PC-3 (cell line): ENCODE results near the gene CES4A. TPM values are rescaled to one million over a fixed set of nuclear protein-coding genes. Genes with fewer than 3 reads are reported as not detected.

Experiments
- ATAC-seq: fragments of 200-7000 bp; cut with Tn5 transposase; 2 replicates; pipeline ENCODE4 v1.9.1; 2020; ENCODE audit warnings: mild to moderate bottlenecking, moderate library complexity
- BruUV-seq: library from RNA; stranded (reverse); fragments of 400-500 nt; replicated peaks from 2 replicates; lab custom pipeline; 2021; lab: Mats Ljungman, UMichigan
- CTCF ChIA-PET: fragments of 300-600 bp; sonication (Branson Sonifier 250); formaldehyde crosslinking; loops from one replicate; lab custom pipeline; 2022; ENCODE audit warnings: antibody characterized with exemption; lab: Charles Lee
- POLR2A ChIA-PET: fragments of 300-600 bp; sonication (Branson Sonifier 250); formaldehyde crosslinking; loops from one replicate; lab custom pipeline; 2022; ENCODE audit warnings: antibody characterized with exemption; ENCODE audit not compliant: unreplicated experiment; lab: Charles Lee
- DNase-seq: peaks from one replicate; pipeline ENCODE4 v3.0.0-alpha.2; 2015
- H2AFZ ChIP-seq: fragments of 300-600 bp; sonication (generic); 2 replicates; pipeline ENCODE4 v1.6.0; 2016; ENCODE audit warnings: antibody characterized with exemption, low read length
- H3F3A ChIP-seq: fragments of 300-600 bp; sonication (generic); one replicate; pipeline ENCODE4 v1.6.0; 2017; ENCODE audit warnings: antibody characterized with exemption, low read length, control low read depth, mild to moderate bottlenecking; ENCODE audit not compliant: unreplicated experiment
- H3K27ac ChIP-seq: fragments of 300-600 bp; sonication (generic); 2 replicates; pipeline ENCODE4 v1.5.1; 2016; ENCODE audit warnings: mild to moderate bottlenecking, low read length
- H3K27me3 ChIP-seq: fragments of 300-600 bp; sonication (generic); 2 replicates; pipeline ENCODE4 v1.6.1; 2016; ENCODE audit warnings: low read length, mixed read lengths
- H3K36me3 ChIP-seq: fragments of 300-600 bp; sonication (generic); 2 replicates; pipeline ENCODE4 v1.6.1; 2016; ENCODE audit warnings: low read depth, mixed run types, low read length, mixed read lengths
- H3K4me1 ChIP-seq: fragments of 300-600 bp; sonication (generic); 2 replicates; pipeline ENCODE4 v1.5.1; 2016; ENCODE audit warnings: low read length; ENCODE audit not compliant: insufficient read depth
- H3K4me2 ChIP-seq: fragments of 300-600 bp; sonication (generic); 2 replicates; pipeline ENCODE4 v1.6.0; 2016; ENCODE audit warnings: low read length
- H3K4me3 ChIP-seq: fragments of 300-600 bp; sonication (generic); 2 replicates; pipeline ENCODE4 v1.5.1; 2016; ENCODE audit warnings: mild to moderate bottlenecking, low read length, mixed read lengths
- H3K79me2 ChIP-seq: fragments of 300-600 bp; sonication (generic); 2 replicates; pipeline ENCODE4 v1.6.1; 2017; ENCODE audit warnings: low read length, mixed read lengths
- H3K9ac ChIP-seq: fragments of 300-600 bp; sonication (generic); 2 replicates; pipeline ENCODE4 v1.6.0; 2016; ENCODE audit warnings: mild to moderate bottlenecking, low read length
- H3K9me2 ChIP-seq: fragments of 300-600 bp; sonication (generic); replicated peaks from 2 replicates; pipeline ENCODE4 v1.6.1; 2016; ENCODE audit warnings: mixed run types, low read length, mixed read lengths
- H3K9me3 ChIP-seq: fragments of 300-600 bp; sonication (generic); 2 replicates; pipeline ENCODE4 v1.6.1; 2016; ENCODE audit warnings: low read length, mixed read lengths
- H4K20me1 ChIP-seq: fragments of 300-600 bp; sonication (generic); 2 replicates; pipeline ENCODE4 v1.6.1; 2016; ENCODE audit warnings: low read length, mixed read lengths
- EZH2 ChIP-seq: fragments of 300-600 bp; sonication (generic); IDR thresholded peaks from one replicate; pipeline ENCODE4 v1.6.1; 2017; ENCODE audit warnings: antibody characterized with exemption, mild to moderate bottlenecking, low read length; ENCODE audit not compliant: unreplicated experiment
- EZH2phosphoT487 ChIP-seq: fragments of 300-600 bp; sonication (generic); IDR thresholded peaks from 2 replicates; pipeline ENCODE4 v1.6.1; 2018; ENCODE audit warnings: mild to moderate bottlenecking, antibody characterized with exemption, low read length, borderline replicate concordance
- intact Hi-C: fragments of 100-400 bp; cut with micrococcal nuclease; formaldehyde crosslinking; loops from 2 replicates; pipeline ENCODE4 v1.9.0; 2023
- total RNA-seq: library from RNA; depleted of rRNA; stranded (reverse); fragments of >200 nt; gene quantifications from 2 replicates; pipeline ENCODE4 v1.2.3, GENCODE V29; 2014
- TF ChIP-seq, protein P1 (sequence below): fragments of 300-600 bp; sonication (generic); conservative IDR thresholded peaks from 2 replicates; pipeline ENCODE4 v1.5.1; 2017; ENCODE audit warnings: antibody characterized with exemption, low read depth, mild to moderate bottlenecking, low read length

Gene CES4A
- total RNA-seq, 1 experiment from 2014 or later: 2.6 TPM

DNA sequence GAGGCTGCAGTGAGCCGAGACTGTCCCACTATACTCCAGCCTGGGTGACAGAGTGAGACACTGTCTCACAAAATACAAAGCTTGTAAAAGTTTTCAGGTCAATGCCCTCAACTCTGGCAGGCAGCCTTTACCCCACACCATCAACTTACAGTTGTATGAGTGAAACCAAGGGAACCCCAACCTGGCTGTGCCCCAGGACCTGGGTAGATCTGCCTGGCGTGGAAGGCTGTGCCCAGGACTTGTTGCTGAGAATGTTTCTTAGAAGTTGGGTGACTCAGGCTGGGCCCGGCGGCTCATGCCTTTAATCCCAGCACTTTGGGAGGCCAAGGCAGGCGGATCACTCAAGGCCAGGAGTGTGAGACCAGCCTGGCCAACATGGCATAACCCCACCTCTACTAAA, 19.5 kb upstream of the CES4A start:
- Histone ChIP-seq H3K4me3 (no peak overlapping the region), H3F3A (no peaks in the 10 kb centered on the region), H4K20me1 (no peaks in the 10 kb centered on the region), H3K9me2 (no peaks in the 10 kb centered on the region), H3K9ac (no peak overlapping the region), H2AFZ (no peak overlapping the region), H3K4me1 (no peaks in the 10 kb centered on the region), H3K9me3 (no peaks in the 10 kb centered on the region), H3K79me2 (no peaks in the 10 kb centered on the region), H3K27me3 (no peaks in the 10 kb centered on the region), H3K36me3 (no peaks in the 10 kb centered on the region), H3K27ac (no peak overlapping the region), H3K4me2 (no peak overlapping the region)
- BruUV-seq: no TSS peak
- POLR2A ChIA-PET: no interaction called here
- intact Hi-C loops: no loop called here
- ATAC-seq (no peak), DNase-seq (no peak)
- CTCF ChIA-PET: no interaction called here
- TF ChIP-seq EZH2 (no peak), EZH2phosphoT487 (no peak)
- TF ChIP-seq, protein P1, sequence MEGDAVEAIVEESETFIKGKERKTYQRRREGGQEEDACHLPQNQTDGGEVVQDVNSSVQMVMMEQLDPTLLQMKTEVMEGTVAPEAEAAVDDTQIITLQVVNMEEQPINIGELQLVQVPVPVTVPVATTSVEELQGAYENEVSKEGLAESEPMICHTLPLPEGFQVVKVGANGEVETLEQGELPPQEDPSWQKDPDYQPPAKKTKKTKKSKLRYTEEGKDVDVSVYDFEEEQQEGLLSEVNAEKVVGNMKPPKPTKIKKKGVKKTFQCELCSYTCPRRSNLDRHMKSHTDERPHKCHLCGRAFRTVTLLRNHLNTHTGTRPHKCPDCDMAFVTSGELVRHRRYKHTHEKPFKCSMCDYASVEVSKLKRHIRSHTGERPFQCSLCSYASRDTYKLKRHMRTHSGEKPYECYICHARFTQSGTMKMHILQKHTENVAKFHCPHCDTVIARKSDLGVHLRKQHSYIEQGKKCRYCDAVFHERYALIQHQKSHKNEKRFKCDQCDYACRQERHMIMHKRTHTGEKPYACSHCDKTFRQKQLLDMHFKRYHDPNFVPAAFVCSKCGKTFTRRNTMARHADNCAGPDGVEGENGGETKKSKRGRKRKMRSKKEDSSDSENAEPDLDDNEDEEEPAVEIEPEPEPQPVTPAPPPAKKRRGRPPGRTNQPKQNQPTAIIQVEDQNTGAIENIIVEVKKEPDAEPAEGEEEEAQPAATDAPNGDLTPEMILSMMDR: no peak

DNA sequence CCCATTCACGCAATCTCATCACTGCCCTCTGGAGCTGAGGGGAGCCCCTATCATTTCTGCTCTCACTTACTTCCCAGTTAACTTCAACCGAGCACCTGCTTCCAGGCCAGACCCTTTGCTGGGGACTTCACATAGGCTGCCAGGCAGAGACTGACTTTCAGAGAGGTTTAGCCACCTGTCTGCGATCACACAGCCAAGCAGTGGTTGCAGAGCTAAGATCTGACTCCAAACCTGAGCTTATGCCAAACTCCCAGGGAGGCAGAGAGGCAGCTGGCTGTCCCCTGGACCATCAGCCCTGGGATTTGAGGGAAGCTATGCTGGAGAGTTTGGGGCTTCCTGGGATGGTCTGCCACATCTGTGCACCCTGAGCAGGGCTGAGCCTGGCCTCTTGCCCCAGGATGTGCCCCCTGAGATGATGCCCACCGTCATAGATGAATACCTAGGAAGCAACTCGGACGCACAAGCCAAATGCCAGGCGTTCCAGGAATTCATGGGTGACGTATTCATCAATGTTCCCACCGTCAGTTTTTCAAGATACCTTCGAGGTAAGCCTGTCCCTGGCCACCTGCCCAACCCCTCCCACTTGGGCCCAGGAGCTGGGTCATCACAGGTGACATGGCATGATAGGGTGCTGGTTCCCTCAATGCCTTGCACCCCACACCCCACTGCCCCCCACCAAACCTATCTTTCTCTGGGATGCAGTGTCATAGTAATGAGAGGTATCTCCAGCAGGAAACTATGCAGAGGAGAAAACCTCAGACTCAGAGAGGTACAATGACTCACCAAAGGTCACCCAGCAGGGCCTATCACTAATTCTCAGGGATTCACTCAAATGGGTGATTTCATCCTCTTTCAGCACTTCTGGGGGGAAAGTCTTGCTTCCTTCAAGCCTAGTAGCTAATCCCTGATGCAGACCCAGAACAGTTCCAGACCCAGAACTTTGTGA, 17.3 kb upstream of the CES4A start:
- ChIA-PET POLR2A (interaction anchor here (0.5 kb wide), 1 partner anchor 19 kb away, joined by 11 read pairs; no protein-coding TSS in a partner anchor), CTCF (no interaction called here)
- Histone ChIP-seq H3K27ac (no peak overlapping the region), H4K20me1 (no peaks in the 10 kb centered on the region), H3K9me3 (no peaks in the 10 kb centered on the region), H3K9me2 (no peaks in the 10 kb centered on the region), H3K4me2 (no peak overlapping the region), H3K4me1 (no peaks in the 10 kb centered on the region), H3K79me2 (no peaks in the 10 kb centered on the region), H3K36me3 (no peaks in the 10 kb centered on the region), H3K27me3 (no peaks in the 10 kb centered on the region), H3F3A (no peaks in the 10 kb centered on the region), H3K9ac (no peak overlapping the region), H3K4me3 (no peak overlapping the region), H2AFZ (no peak overlapping the region)
- intact Hi-C loops: no loop called here
- TF ChIP-seq EZH2: no peak
- TF ChIP-seq, protein P1: no peak
- no peak for TF ChIP-seq EZH2phosphoT487
- BruUV-seq: no TSS peak
- peak; percentile 25 for DNase-seq
- no peak for ATAC-seq

DNA sequence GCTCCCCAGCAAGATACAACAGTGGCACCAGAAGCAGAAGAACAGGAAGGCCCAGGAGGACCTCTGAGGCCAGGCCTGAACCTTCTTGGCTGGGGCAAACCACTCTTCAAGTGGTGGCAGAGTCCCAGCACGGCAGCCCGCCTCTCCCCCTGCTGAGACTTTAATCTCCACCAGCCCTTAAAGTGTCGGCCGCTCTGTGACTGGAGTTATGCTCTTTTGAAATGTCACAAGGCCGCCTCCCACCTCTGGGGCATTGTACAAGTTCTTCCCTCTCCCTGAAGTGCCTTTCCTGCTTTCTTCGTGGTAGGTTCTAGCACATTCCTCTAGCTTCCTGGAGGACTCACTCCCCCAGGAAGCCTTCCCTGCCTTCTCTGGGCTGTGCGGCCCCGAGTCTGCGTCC, 15.4 kb upstream of the CES4A start:
- Histone ChIP-seq H4K20me1 (no peaks in the 10 kb centered on the region), H3K4me2 (no peak overlapping the region), H3K27me3 (no peaks in the 10 kb centered on the region), H2AFZ (no peak overlapping the region), H3K4me1 (no peaks in the 10 kb centered on the region), H3K4me3 (no peak overlapping the region), H3F3A (no peaks in the 10 kb centered on the region), H3K79me2 (no peaks in the 10 kb centered on the region), H3K36me3 (no peaks in the 10 kb centered on the region), H3K9me2 (no peaks in the 10 kb centered on the region), H3K9ac (no peak overlapping the region), H3K27ac (no peak overlapping the region), H3K9me3 (no peaks in the 10 kb centered on the region)
- intact Hi-C loops: no loop called here
- no TSS peak for BruUV-seq
- TF ChIP-seq EZH2 (no peak), EZH2phosphoT487 (no peak)
- TF ChIP-seq, protein P1: no peak
- ChIA-PET CTCF (no interaction called here), POLR2A (no interaction called here)
- DNase-seq (no peak), ATAC-seq (no peak)
